Measurements from ENCODE around the gene CLEC20A. TPM values are rescaled to one million over a fixed set of nuclear protein-coding genes. Genes with fewer than 3 reads are reported as not detected.
A peak's percentile ranks its signal among the peaks of the same experiment; 100 is the strongest.
"Not testable (repeated sequence)": the region's sequence is repeated elsewhere in the genome, so short reads cannot be mapped to it uniquely, and the experiment has no call there.

CLEC20A gene
- total RNA-seq, 1 experiment from 2014 or later = not detected

GRCh38 chr1:178513278-178513983 lies 16.7 kb upstream of the CLEC20A start:
- no peaks in the 10 kb centered on the region for H3K4me1 ChIP-seq
- DNase-seq = peak in 1 of 2 experiments; percentile 24
- no peaks in the 10 kb centered on the region for H3K9me3 ChIP-seq (replicated peaks)
- H3K27ac ChIP-seq = no peak overlapping the region
- no peaks in the 10 kb centered on the region for H3K36me3 ChIP-seq
- H3K27me3 ChIP-seq = no peaks in the 10 kb centered on the region
- no peak overlapping the region for H3K4me3 ChIP-seq

DNA sequence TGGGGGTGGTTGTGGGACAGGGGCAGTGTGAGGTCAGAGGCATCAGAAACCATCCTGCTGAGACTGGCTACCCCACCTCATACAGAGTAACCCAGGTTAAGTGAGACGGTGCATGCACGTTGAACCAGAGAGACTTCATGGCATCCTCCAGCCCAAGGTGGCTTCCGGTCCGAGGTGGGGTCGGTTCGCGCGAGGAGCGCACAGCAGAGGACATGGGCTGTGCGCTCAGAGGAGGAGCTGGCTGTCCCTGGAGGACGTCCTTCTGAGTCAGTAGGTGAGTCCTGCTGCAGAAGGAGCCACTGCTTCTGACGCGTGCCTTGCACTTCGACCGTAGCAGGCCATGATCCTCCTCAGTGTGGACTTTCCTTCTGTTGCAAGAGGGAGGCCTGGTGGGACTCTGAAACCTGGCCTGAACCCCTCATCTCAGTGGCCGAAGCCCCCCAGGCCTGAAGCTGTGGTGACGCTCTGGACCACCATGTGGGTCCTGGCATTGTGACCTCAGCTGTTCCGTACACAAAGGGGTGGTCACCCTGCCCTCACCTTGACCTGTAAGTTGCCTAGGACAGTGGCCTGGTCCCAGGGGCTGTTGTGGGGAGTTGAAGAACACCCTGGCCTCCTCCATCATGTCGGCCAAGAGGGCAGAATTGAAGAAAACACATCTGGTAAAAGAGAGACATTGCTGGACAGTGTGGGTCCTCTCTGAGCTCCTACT lies 16.0 kb upstream of the CLEC20A start, which contains the start of gene TEX35:
Gene TEX35, plus strand, starts transcription at position 544 of the 712 bp plus-strand sequence. Its CDS starts 80 bp downstream, at position 624.
- no peak within 1 kb of the TSS for H3K4me3 ChIP-seq
- no peaks in the 10 kb centered on the region for H3K36me3 ChIP-seq
- DNase-seq = no peak
- H3K27me3 ChIP-seq = no peaks in the 10 kb centered on the region
- H3K27ac ChIP-seq = no peak within 1 kb of the TSS
- H3K9me3 ChIP-seq (replicated peaks) = no peaks in the 10 kb centered on the region
- H3K4me1 ChIP-seq = no peaks in the 10 kb centered on the region

DNA sequence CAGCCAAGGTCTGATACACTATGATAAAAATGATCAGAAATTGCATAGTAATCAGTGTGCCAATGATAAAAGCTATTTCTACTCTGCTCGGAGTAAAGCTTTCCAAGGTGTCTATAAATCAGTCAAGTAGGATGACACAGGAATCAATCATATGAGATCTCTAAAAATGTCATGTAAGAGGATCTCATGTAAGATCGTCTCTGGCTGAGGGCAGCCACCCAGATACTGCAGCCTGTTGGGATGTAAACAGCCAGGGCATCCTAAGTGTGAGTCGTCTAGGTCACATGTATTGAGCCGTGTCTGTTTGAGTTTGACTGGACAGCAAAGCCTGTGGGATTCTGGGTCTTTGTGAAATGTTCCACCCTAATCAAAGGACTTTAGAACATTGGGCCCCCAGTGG lies 13.4 kb upstream of the CLEC20A start:
- Histone ChIP-seq H3K4me3 (no peak overlapping the region), H3K27ac (no peak overlapping the region), H3K36me3 (no peaks in the 10 kb centered on the region), H3K27me3 (no peaks in the 10 kb centered on the region), H3K4me1 (no peaks in the 10 kb centered on the region), H3K9me3 (replicated peaks) (no peaks in the 10 kb centered on the region)
- DNase-seq = no peak

GRCh38 chr1:178509414-178510007 lies 12.7 kb upstream of the CLEC20A start:
- DNase-seq = no peak
- no peaks in the 10 kb centered on the region for H3K27me3 ChIP-seq

GRCh38 chr1:178506669-178507068 lies 9.9 kb upstream of the CLEC20A start:
- H3K9me3 ChIP-seq (replicated peaks) = no peaks in the 10 kb centered on the region
- no peaks in the 10 kb centered on the region for H3K27me3 ChIP-seq
- no peaks in the 10 kb centered on the region for H3K36me3 ChIP-seq
- no peak overlapping the region for H3K27ac ChIP-seq
- no peak for DNase-seq
- H3K4me1 ChIP-seq = no peaks in the 10 kb centered on the region
- H3K4me3 ChIP-seq = no peak overlapping the region

More at GRCh38 chr1:178509414-178510007, 12.7 kb upstream of the CLEC20A start:
- no peak overlapping the region for H3K4me3 ChIP-seq
- no peak overlapping the region for H3K27ac ChIP-seq
- H3K36me3 ChIP-seq = no peaks in the 10 kb centered on the region
- no peaks in the 10 kb centered on the region for H3K9me3 ChIP-seq (replicated peaks)
- H3K4me1 ChIP-seq = no peaks in the 10 kb centered on the region

GRCh38 chr1:178506177-178506576 lies 9.4 kb upstream of the CLEC20A start:
- no peaks in the 10 kb centered on the region for H3K4me1 ChIP-seq
- DNase-seq = no peak
- H3K27ac ChIP-seq = no peak overlapping the region
- no peaks in the 10 kb centered on the region for H3K27me3 ChIP-seq
- no peaks in the 10 kb centered on the region for H3K36me3 ChIP-seq
- H3K9me3 ChIP-seq (replicated peaks) = no peaks in the 10 kb centered on the region
- H3K4me3 ChIP-seq = no peak overlapping the region

DNA sequence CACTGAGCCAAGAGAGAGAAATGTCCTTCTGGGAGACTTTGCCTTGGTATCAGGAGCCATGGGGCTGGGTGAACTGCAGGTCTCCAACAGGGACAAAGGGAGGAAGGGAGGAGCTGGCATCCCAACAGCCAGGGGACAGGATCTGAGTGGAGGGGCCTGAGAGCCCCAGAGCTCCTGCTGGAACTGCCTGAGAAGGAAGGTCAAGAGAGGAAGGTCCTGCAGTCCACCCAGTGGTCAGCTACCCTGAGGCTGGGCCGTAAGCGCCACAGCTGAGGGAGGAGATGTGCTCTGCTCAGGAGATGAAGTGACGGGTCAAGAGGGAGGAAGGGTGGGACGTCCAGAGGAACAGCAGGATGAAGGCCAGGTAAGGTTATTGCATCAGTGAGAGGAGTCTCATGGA lies 7.5 kb upstream of the CLEC20A start:
- no peak overlapping the region for H3K27ac ChIP-seq
- no peak for DNase-seq
- no peaks in the 10 kb centered on the region for H3K9me3 ChIP-seq (replicated peaks)
- no peak overlapping the region for H3K4me3 ChIP-seq
- H3K4me1 ChIP-seq = no peaks in the 10 kb centered on the region
- H3K27me3 ChIP-seq = no peaks in the 10 kb centered on the region
- no peaks in the 10 kb centered on the region for H3K36me3 ChIP-seq

- Histone ChIP-seq H3K36me3 (no peaks in the 10 kb centered on the region), H3K9me3 (replicated peaks) (no peaks in the 10 kb centered on the region), H3K27ac (no peak overlapping the region), H3K4me3 (no peak overlapping the region), H3K27me3 (no peaks in the 10 kb centered on the region), H3K4me1 (no peaks in the 10 kb centered on the region)
- no peak for DNase-seq
Observed at GRCh38 chr1:178503849-178504248, 7.1 kb upstream of the CLEC20A start.

DNA sequence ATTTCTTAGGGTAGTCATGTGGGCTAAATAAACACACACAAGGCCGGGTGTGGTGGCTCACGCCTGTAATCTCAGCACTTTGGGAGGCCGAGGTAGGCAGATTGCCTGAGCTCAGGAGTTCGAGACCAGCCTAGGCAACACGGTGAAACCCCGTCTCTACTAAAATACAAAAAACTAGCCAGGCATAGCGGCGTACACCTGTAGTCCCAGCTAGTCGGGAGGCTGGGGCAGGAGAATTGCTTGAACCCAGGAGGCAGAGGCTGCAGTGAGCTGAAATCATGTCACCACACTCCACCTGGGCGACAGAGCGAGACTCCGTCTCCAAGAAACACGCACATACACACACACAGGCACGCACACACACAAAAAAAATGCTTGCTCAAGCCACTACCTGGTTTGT lies 6.6 kb upstream of the CLEC20A start:
- not testable (repeated sequence) for H3K27me3 ChIP-seq; DNase-seq; H3K4me1 ChIP-seq; H3K36me3 ChIP-seq; H3K4me3 ChIP-seq; H3K27ac ChIP-seq; H3K9me3 ChIP-seq (replicated peaks)

GRCh38 chr1:178502856-178503255 lies 6.1 kb upstream of the CLEC20A start:
- no peak for DNase-seq
- Histone ChIP-seq H3K4me3 (no peak overlapping the region), H3K4me1 (no peaks in the 10 kb centered on the region), H3K27me3 (no peaks in the 10 kb centered on the region), H3K27ac (no peak overlapping the region), H3K36me3 (no peaks in the 10 kb centered on the region), H3K9me3 (replicated peaks) (no peaks in the 10 kb centered on the region)

DNA sequence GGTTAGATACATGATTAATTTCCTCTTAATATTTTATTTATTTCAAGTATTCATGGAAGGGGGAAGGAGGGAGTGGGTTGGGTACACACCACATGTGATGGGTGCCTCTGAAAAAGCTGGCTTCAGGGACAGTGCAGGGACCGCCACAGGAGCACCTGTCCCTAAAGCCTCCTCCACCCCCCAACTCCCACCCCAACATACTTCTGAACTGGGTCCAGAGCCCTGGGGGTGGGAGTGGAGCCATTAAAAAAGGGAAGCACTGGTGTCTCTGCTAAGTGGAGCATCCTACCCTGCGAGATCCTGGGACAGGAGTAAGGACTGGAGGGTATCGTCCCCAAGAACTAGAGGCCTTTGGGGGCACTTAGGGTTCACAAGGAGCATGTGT lies 5.6 kb upstream of the CLEC20A start:
- DNase-seq = no peak
- Histone ChIP-seq H3K4me3 (no peak overlapping the region), H3K9me3 (replicated peaks) (no peaks in the 10 kb centered on the region), H3K4me1 (no peaks in the 10 kb centered on the region), H3K36me3 (no peaks in the 10 kb centered on the region), H3K27ac (no peak overlapping the region), H3K27me3 (no peaks in the 10 kb centered on the region)

GRCh38 chr1:178501705-178502329 lies 5.1 kb upstream of the CLEC20A start:
- peak; percentile 73 to 84 for DNase-seq

GRCh38 chr1:178500936-178501554 lies 4.3 kb upstream of the CLEC20A start:
- H3K27ac ChIP-seq = no peak overlapping the region
- no peaks in the 10 kb centered on the region for H3K4me1 ChIP-seq
- DNase-seq = no peak

More at GRCh38 chr1:178501705-178502329, 5.1 kb upstream of the CLEC20A start:
- Histone ChIP-seq H3K9me3 (replicated peaks) (no peaks in the 10 kb centered on the region), H3K4me1 (no peaks in the 10 kb centered on the region), H3K27me3 (no peaks in the 10 kb centered on the region), H3K36me3 (no peaks in the 10 kb centered on the region), H3K27ac (no peak overlapping the region), H3K4me3 (no peak overlapping the region)

DNA sequence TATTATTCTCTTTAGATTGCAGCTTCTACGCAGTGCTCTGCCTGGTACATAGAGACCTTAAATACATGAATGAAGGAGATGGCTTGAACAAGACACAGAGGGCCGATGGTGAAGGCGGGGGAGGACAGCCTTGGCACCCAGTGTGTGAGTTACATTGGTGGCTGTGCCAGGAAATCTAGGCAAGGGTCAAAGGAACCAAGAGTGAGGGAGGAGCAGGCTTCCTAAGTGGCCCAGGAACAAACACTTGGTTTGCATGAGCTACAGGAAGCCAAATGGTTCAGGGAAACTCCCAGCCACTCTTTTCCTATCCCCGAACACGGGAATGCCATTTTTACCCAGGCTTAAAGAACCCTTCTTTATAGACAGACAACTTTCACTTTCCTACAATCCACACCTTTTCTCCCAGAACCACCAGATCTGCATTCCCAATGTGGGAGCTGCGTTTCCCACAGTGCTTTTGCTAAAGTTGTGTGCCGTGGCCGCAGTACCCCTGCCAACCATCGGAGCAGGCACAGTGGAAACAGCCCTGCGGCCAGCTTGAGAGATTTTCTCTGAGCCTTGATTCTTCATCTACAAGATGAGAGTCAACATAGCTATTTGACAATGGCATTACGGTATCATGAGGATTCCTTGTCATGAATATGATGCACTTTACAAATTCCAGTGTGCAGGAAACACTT lies 3.5 kb upstream of the CLEC20A start:
- no peak for DNase-seq
- Histone ChIP-seq H3K36me3 (no peaks in the 10 kb centered on the region), H3K4me3 (no peak overlapping the region), H3K9me3 (replicated peaks) (no peaks in the 10 kb centered on the region), H3K4me1 (no peaks in the 10 kb centered on the region), H3K27me3 (no peaks in the 10 kb centered on the region), H3K27ac (no peak overlapping the region)

More at GRCh38 chr1:178500936-178501554, 4.3 kb upstream of the CLEC20A start:
- H3K4me3 ChIP-seq = no peak overlapping the region
- no peaks in the 10 kb centered on the region for H3K9me3 ChIP-seq (replicated peaks)
- no peaks in the 10 kb centered on the region for H3K36me3 ChIP-seq
- H3K27me3 ChIP-seq = no peaks in the 10 kb centered on the region

Data from SJCRH30 (cell line).